ENCODE measurements around the gene NEUROD6. TPM values are rescaled to one million over a fixed set of nuclear protein-coding genes. Genes with fewer than 3 reads are reported as not detected.

Gene NEUROD6
- total and polyA plus RNA-seq, 2 experiments from 2014 or later, result not detected

- TF ChIP-seq REST (IDR thresholded peaks at IDR 0.05; ENCODE audit: unreplicated experiment), result no peak
These were observed 23.6 kb downstream of the NEUROD6 start (continued) for GRCh38 chr7:31316876-31317275.

GRCh38 chr7:31315758-31316157 lies 24.8 kb downstream of the NEUROD6 start:
- H3K4me3 Mint-ChIP-seq, result no peak overlapping the region
- no peak overlapping the region for H3K4me3 ChIP-seq
- no peaks in the 10 kb centered on the region for H3K9me2 ChIP-seq (ENCODE audit: insufficient read depth)
- H3K27me3 Mint-ChIP-seq (ENCODE audit: insufficient read depth, low read depth, poor library complexity), result peaks cover 10% of the 10 kb centered on the region
- H3F3A ChIP-seq (replicated peaks; ENCODE audit: low read depth), result no peaks in the 10 kb centered on the region
- H3K79me2 ChIP-seq (replicated peaks; ENCODE audit: insufficient read depth), result no peaks in the 10 kb centered on the region
- H3K9me3 Mint-ChIP-seq, result no peaks in the 10 kb centered on the region
- H3K27me3 ChIP-seq (ENCODE audit: insufficient read depth), result no peaks in the 10 kb centered on the region
- no peak overlapping the region for H3K27ac ChIP-seq (ENCODE audit: low read depth)
- H3K4me2 ChIP-seq, result no peak overlapping the region
- H3K4me1 ChIP-seq (ENCODE audit: insufficient read depth), result no peaks in the 10 kb centered on the region
- no peak overlapping the region for H3K27ac Mint-ChIP-seq
- H3K4me1 Mint-ChIP-seq, result peaks cover 4% of the 10 kb centered on the region; the same call in 2 of the 3 replicates
- H2AFZ ChIP-seq, result no peak overlapping the region
- ATAC-seq (no peak), DNase-seq (ENCODE audit: low spot score) (no peak)
- no peaks in the 10 kb centered on the region for H3K36me3 ChIP-seq (ENCODE audit: insufficient read depth)
- H3K36me3 Mint-ChIP-seq (ENCODE audit: low read depth), result no peaks in the 10 kb centered on the region
- no peaks in the 10 kb centered on the region for H4K20me1 ChIP-seq (replicated peaks; ENCODE audit: insufficient read depth)
- no peak for TF ChIP-seq ZNF331 (CRISPR knock-in tag; IDR thresholded peaks at IDR 0.05; ENCODE audit: low read depth)
- no peak for TF ChIP-seq EZH2 (IDR thresholded peaks at IDR 0.05; ENCODE audit: low read depth, unreplicated experiment)
- no peak for TF ChIP-seq ETS1 (IDR thresholded peaks at IDR 0.05)
- TF ChIP-seq EZH2phosphoT487 (IDR thresholded peaks at IDR 0.05; ENCODE audit: unreplicated experiment), result no peak
- TF ChIP-seq CTCF (conservative IDR thresholded peaks at IDR 0.05; ENCODE audit: low read depth in 2 of 2), result no peak
- TF ChIP-seq ZNF462 (CRISPR knock-in tag; IDR thresholded peaks at IDR 0.05), result no peak
- no peak for TF ChIP-seq REST (IDR thresholded peaks at IDR 0.05; ENCODE audit: unreplicated experiment)
- no peak for TF ChIP-seq STAT1 (IDR thresholded peaks at IDR 0.05; ENCODE audit: unreplicated experiment)

Measured in GM23338 (cell line).